ENCODE measurements around the gene UQCRFS1.
"Not testable (repeated sequence)": the region's sequence is repeated elsewhere in the genome, so short reads cannot be mapped to it uniquely, and the experiment has no call there.

UQCRFS1 gene

GRCh38 chr19:29212648-29213573 is at the start of gene UQCRFS1:
Gene UQCRFS1 (minus strand): TSS chr19:29213151. CDS start chr19:29213118, 33 bp downstream.
- peak; percentile 24 to 98 (median 88) for DNase-seq

GRCh38 chr19:29262085-29262484 is 49.1 kb upstream of the UQCRFS1 start:
- no peak for DNase-seq

GRCh38 chr19:29260477-29261317 is 47.7 kb upstream of the UQCRFS1 start:
- peak in 1 of 56 donors; percentile 19 for DNase-seq

GRCh38 chr19:29259867-29260281 is 46.9 kb upstream of the UQCRFS1 start:
- no peak for DNase-seq

- no peak for DNase-seq
Observed at GRCh38 chr19:29259153-29259552, 46.2 kb upstream of the UQCRFS1 start.

- DNase-seq = no peak
Observed at GRCh38 chr19:29256516-29256915, 43.6 kb upstream of the UQCRFS1 start.

GRCh38 chr19:29255912-29256311 is 43.0 kb upstream of the UQCRFS1 start:
- no peak for DNase-seq

- no peak for DNase-seq
Observed at GRCh38 chr19:29255006-29255405, 42.1 kb upstream of the UQCRFS1 start.

GRCh38 chr19:29249798-29250197 is 36.8 kb upstream of the UQCRFS1 start:
- DNase-seq = not testable (repeated sequence)

GRCh38 chr19:29248332-29248844 is 35.4 kb upstream of the UQCRFS1 start:
- no peak for DNase-seq

- DNase-seq = peak in 3 of 56 donors; percentile 3 to 22 (median 12)
Observed at GRCh38 chr19:29247872-29248271, 34.9 kb upstream of the UQCRFS1 start.

- DNase-seq = no peak
Observed at GRCh38 chr19:29247471-29247870, 34.5 kb upstream of the UQCRFS1 start.

GRCh38 chr19:29247051-29247450 is 34.1 kb upstream of the UQCRFS1 start:
- DNase-seq = no peak

GRCh38 chr19:29245215-29245614 is 32.3 kb upstream of the UQCRFS1 start:
- DNase-seq = peak in 2 of 56 donors; percentile 6 to 15

GRCh38 chr19:29241324-29241723 is 28.4 kb upstream of the UQCRFS1 start:
- no peak for DNase-seq

GRCh38 chr19:29239213-29239776 is 26.3 kb upstream of the UQCRFS1 start:
- DNase-seq = no peak

GRCh38 chr19:29233591-29233990 is 20.6 kb upstream of the UQCRFS1 start:
- DNase-seq = no peak

GRCh38 chr19:29232315-29232852 is 19.4 kb upstream of the UQCRFS1 start:
- no peak for DNase-seq

- not testable (repeated sequence) for DNase-seq
Observed at GRCh38 chr19:29231306-29231705, 18.4 kb upstream of the UQCRFS1 start.

- no peak for DNase-seq
Observed at GRCh38 chr19:29217616-29218015, 4.7 kb upstream of the UQCRFS1 start.

- DNase-seq = no peak
Observed at GRCh38 chr19:29216021-29216420, 3.1 kb upstream of the UQCRFS1 start.
